DMS79 treated with DMSO at 0.1 percent for 48 hours (cell line): ENCODE data around the gene SIAH3.

Source experiments
- DNase-seq: peaks from one replicate; lab custom pipeline; 2025; lab: John Stamatoyannopoulos, UW

Gene SIAH3

DNA sequence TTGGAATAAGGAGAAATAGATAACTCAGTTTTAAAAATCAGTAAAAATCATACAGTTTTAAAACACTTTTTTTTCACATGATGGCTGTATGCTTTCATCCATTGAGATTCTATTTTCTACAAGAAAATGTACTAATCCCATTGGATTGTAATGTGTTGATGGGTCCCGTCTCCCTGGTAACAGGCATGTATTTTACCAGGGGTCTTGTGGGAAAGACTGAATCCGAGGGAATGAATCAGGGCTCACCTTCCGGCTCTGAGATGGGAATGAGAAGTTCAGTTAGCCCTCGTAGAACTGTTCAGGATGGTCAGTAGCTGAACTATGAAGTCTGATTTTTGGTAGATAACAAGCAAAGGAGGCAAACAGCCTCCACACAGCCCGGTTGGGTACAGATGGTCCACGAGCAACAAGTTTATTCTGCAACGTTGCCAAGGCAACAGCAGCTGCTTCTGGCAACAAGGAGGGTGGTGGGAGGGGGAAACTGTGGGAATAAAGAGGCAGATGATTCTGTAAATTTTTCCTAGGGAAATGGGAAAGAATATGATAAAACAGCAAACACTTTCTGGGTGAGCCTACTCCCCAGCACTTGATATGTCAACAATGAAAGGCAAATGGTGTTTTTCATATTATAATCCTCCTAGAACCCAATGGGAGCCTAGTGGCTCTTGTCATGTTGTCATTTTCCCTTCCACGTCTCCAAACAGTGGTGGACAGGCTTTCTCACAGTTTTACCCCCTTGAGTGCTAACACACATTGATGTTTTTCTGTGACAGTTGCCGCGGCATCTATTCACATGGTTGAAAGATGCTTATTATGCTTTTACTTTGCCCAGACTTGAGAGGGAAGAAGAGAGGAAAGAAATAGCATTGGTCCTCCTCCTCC is 12.4 kb upstream of the SIAH3 start:
- no peak for DNase-seq

DNA sequence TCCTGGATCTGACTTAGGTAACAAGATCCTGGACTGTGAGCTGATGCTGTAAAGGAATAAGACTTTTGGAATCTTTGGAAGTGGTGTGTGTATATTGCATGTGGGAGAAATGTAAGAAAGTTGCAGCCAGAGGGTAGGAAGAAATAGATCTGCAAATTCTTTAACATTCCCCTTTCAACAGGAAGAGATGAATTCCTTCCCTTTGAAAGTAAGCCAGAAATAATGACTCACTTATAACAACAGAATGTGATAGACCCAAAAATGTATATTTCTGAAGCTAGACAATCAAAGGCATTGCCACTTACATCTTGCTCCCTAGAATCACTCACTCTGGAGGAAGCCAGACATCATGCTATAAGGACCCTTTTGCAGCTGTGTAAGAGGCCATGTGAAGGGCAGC is 9.8 kb upstream of the SIAH3 start:
- DNase-seq = no peak

DNA sequence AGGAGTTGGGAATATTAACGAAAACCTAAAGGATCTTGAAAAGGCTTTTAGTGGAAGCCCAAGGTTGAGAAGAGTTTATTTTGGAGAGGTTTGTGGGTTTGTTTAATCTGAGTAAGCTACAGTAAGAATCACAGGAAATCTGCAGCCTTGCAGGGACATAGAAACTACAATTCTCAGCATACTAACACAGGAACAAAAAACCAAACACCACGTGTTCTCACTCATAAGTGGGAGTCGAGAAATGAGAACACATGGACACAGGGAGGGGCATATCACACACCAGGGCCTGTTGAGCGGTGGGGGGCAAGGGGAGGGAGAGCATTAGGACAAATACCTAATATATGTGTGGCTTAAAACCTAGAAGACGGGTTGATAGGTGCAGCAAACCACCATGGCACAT is 8.7 kb upstream of the SIAH3 start:
- DNase-seq = no peak

- peak; percentile 43 for DNase-seq
Measured at GRCh38 chr13:45859705-45860104, 8.2 kb upstream of the SIAH3 start.

DNA sequence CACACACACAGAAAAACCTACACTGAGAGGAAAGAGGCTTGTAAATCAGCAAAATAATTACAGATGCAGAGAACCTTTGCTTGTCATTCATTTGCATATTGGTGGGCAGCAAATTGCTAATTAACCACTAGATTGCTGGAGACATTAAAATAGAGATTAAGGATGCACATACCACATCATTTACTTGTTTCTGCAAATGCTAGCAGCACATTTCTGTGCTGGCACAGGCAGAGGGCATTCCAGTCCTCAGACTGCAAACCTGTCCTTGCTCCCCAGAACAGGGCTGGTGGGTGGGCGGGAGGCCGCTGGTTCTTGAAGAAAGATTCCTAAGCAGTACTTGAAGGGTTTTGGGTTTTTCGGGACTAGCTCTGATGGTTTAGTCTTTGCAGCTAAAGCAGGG is 941 bp upstream of the SIAH3 start:
- DNase-seq = no peak

- DNase-seq = no peak
Measured at GRCh38 chr13:45851956-45852355, 403 bp upstream of the SIAH3 start.

DNA sequence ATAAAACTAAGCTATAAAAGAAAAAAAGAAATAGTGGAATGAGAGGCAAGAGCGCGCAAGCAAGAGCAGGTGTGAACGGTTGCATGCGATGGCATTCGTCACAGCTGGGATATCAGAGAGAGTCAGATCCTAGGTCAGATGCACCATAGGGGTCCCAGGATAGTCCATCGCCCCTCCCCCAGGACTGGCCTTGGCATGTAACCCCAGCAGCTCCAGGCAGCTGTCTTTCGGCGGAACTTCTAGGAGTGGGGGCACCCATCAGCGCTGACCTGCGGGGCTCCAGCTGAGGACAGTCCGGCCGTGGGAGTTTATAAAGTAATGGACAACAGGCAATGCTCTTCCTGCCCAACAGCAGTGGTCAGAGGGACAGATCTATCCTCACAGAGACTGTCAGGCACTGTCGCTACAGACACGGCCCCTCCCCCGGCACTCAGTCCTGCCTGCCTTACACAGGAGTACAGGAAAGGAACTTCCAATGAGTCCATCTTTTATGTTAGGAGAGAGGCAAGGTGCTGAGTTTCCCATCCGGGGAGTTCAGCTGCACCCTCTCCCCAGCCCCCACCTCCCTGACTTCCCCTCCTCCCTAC is 1.4 kb downstream of the SIAH3 start:
- no peak for DNase-seq

- peak; percentile 65 for DNase-seq
Measured at GRCh38 chr13:45849408-45849807, 2.1 kb downstream of the SIAH3 start.

GRCh38 chr13:45847554-45848224 is 3.9 kb downstream of the SIAH3 start:
- peak; percentile 90 for DNase-seq

DNA sequence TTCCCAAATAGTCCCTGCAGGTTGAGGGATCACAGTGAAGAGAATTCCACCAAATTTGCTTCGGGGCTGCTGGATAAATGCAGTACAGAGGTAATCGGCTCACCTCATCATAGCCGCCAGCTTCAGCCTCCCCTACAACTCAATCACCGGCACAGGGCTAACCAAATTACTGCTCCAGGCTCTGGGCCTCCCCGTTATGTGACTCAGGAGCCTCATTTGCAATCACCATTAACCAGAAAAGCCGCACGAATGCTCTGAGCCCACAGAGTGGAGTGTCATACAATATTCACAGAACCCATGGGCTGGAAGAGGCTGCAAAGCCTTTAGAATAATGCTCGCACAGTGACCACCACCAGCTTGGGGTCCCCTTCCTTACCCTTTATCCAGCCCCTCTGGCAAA is 4.9 kb downstream of the SIAH3 start:
- DNase-seq = peak; percentile 61

- peak; percentile 96 for DNase-seq
Measured at GRCh38 chr13:45838171-45838745, 13.3 kb downstream of the SIAH3 start.

GRCh38 chr13:45837111-45837510 is 14.4 kb downstream of the SIAH3 start:
- DNase-seq = no peak

- DNase-seq = no peak
Measured at GRCh38 chr13:45834411-45834994, 17.1 kb downstream of the SIAH3 start.

DNA sequence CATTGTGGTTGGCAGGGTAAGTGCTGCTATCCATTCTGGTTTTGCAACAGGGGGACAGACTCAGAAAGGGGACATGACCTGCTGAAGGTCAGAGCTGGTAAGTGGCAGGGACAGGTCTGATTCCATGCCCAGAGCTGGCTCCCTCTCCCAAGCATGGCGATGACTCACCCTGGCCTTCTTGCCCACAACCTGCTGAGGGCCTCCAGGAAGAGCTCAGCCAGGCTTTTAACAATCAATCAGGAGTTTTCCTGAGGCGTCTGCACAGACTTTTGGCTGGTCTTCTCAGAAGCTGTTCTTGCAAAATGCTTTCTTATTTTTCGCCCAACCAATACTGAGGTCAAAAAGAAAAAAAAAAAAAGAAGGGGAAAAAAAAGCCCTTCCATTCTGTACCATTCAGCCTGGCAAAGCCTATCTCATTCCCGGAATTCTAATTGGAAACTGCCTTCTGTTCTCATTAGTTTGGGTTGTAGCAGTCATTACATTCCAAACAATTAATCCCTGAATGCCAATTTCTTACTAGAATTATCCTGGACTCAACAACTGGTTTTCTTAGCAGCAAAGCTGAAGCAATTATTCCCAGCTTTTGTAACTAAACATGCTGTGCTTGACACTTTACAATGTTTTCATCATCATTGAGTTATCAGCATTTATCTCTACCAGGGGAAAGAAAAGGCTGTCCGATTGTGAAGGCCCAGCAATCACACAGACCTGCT is 17.7 kb downstream of the SIAH3 start:
- peak; percentile 21 for DNase-seq

DNA sequence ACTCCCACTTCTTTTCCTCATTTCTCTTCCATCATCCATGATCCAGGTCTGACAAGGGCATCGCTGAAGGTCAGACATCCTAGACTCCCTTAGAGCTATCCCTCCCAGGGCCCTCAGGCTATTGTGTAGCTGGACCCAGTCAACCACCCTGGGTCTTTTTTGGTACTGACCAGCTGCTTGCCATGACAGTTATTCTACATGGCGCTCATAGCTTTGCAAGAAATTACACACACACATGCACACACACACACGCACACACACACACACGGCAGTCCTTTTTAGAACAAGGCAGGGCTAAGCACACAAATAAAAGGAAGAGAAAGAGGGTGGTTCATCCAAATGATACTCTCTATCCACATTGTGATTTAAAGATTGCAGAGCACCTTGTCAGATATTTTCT is 18.3 kb downstream of the SIAH3 start:
- DNase-seq = no peak

GRCh38 chr13:45831851-45832250 is 19.7 kb downstream of the SIAH3 start:
- DNase-seq = no peak

DNA sequence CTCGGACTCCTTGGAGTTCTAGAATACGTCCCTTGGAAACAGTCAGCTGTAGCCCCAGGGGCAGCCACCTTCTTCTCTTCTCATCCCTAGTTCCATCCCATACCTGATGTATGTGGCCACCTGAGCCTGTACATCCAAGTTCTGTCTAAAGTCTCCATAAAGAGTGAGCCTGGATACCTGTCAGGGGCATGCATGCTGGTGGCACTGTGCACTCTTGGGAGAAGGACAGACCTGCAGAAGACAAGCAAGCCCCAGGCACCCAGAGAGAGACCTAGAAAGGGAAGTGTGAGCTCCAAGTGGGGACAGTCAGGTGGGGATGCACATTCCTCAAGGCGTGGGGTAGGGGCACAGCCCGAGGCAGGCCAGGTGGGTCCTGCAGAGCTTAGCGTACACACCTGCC is 21.4 kb downstream of the SIAH3 start:
- DNase-seq = no peak

GRCh38 chr13:45828256-45828968 is 23.1 kb downstream of the SIAH3 start:
- DNase-seq = no peak

DNA sequence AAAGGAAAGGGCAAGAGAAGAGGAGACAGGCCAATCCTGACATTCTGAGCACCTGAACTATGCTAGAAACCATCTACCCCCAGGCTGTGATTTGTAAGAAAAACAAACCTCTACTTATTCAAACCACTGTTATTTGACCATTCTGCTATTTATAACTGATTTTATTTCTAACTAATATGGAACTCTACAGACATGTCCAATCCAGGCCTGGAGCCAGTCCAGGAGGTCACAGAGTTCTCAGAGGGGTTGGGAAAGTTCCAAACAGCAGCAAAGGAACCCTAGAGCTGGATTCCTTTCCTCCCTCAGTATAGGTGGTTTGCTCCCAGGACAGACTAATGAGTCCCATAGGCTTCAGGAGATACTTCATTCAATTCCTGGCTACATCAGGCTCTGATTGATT is 24.2 kb downstream of the SIAH3 start:
- no peak for DNase-seq

DNA sequence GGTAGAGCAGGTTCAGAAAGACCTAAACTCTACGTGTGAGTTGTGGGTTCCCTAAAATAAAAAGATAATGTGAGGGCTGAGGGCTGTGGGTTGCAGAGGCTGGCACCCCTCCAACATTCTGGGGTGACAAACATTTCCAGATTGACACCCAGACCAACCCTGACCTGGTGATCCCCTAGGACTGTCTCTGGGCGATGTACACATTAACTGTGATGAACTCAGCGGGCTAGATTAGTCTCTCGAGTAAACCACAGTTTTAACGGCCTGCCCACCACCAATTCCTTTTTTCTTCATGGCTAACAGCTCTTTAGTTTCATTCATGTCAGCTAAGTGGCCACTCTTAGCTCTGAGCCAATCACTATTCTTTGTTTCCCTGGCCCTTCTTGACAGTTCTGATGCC is 24.8 kb downstream of the SIAH3 start:
- peak; percentile 67 for DNase-seq

GRCh38 chr13:45825387-45825650 is 26.2 kb downstream of the SIAH3 start:
- no peak for DNase-seq
